ENCODE results near the gene PALLD.
"Not testable (repeated sequence)": the region's sequence is repeated elsewhere in the genome, so short reads cannot be mapped to it uniquely, and the experiment has no call there.

The PALLD gene

DNA sequence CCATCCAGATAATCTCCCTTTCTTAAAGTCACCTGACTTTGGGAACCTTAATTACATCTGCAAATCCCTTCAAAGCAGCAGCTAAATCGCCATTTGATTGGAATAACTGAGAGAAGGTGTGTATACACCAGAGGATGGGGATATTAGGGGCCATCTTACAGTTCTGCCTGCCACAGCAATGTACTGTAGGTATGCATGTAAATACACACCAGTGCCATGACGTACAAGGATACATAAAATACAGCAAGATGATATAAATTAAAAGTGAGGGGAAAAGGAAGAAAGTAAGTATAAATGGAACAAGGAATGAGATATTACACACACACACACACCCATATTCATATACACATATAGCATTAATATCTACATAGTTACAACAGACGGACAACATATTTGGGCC, 432.0 kb downstream of the PALLD start:
- DNase-seq: no peak

DNA sequence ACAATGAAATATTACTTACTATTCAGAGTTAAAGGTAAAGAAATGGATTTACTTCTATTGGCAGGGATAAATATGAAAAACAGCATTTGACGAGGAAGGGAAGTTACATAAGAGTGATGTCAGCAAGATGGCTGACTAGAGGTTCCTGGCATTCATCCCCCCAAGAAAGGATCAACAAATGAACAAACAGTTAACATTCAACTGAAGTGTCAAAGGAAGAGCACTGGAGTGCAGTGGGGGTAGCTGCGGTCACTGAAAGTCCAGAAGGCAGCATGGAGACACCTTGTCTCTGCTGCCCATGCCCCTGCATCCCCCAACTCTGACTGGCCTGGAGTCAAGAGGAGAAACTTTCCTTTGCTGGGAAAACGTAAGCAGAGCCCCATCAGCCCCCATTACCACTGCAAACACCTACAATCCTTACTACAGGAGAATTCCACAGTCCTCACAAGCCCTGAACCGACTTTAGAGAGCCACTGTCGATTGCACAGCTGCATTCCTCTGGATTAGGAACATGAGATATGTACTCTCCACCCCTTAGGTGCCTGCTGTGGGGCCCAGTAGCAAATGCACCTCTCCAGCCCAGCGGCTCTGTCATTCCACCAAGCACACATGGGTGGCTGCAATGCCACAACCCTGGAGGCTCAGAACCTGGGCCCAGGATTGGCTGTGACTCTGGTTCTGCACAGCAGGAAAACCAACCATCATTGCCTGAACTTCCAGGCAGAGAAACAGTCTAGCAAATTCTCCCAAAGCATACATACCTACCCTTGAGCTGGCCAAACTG, 433.8 kb downstream of the PALLD start:
- DNase-seq: no peak

DNA sequence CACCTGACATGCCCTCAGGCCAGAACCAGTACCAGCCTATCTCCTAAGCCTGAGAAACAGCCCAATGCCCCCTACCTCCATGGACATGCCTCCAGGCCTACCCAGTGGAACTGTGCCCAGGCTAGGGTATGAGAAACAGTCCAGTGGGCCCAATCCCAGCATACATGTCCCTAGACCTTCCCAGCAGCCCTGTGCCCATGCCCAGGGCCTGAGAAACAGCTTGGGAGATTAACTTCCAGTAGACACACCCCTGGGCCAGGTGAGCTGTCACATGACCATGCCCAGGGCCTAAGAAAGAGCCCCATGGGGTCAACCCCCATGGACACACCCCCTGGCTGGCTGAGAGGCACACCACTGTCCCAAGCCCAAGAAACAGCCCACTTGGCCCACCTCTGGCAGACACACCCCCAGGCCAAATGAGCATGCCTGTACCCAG, 434.4 kb downstream of the PALLD start:
- no peak for DNase-seq

DNA sequence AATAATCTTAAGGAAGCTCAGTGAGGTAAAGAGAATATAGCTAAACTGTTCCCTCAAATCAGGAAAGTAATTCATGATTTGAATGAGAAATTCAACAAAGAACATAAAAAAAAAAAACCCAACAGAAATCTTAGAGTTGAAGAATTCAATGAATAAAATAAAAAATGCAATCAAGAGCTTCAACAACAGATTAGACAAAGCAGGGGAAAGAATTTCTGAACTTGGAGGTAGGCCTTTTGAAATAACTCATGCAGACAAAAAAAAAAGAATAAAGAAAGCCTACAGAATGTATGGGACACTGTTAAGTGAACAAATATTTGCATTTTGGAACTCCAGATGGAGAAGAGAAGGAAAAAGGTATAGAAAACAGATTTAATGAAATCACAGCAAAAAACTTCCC, 435.3 kb downstream of the PALLD start:
- DNase-seq: no peak

DNA sequence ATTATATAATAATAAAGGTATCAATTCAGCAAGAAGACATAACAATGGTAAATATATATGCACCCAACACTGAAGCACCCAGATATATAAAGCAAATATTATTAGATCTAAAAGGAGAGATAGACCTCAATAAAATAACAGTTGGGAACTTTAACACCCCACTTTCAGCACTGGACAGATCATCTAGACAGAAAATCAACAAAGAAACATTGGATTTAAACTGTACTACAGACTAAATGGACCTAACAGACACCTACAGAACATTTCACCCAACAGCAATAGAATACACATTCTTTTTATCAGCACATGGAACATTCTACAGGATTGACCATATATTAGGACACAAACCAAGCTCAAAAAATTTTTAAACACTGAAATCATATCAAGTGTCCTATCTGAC, 436.6 kb downstream of the PALLD start:
- DNase-seq: no peak

DNA sequence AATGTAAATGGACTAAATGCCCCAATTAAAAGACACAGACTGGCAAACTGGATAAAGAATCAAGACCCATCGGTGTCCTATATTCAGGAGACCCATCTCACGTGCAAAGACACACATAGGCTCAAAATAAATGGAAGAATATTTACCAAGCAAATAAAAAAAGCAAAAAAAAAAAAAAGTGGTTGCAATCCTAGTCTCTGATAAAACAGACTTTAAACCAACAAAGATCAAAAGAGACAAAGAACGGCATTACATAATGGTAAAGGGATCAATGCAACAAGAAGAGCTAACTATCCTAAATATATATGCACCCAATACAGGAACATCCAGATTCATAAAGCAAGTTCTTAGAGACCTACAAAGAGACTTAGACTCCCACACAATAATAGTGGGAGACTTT, 440.6 kb downstream of the PALLD start:
- not testable (repeated sequence) for DNase-seq

DNA sequence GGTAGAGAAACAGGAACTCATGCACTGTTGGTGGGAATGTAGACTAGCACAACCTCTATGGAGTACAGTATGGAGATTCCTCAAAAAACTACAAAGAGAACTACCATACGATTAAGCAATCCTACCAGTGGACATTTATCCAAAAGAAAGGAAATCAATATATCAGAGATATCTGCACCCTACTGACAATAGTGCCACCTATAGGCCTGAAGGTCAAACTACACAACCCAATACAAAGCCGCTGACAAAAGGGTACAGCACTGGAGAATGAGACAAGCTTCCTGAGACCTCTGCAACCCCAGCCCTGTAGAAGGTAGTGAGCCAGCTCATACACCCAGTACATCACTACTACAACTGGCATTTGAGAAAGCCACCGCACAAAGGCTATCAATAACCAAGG, 446.1 kb downstream of the PALLD start:
- no peak for DNase-seq

DNA sequence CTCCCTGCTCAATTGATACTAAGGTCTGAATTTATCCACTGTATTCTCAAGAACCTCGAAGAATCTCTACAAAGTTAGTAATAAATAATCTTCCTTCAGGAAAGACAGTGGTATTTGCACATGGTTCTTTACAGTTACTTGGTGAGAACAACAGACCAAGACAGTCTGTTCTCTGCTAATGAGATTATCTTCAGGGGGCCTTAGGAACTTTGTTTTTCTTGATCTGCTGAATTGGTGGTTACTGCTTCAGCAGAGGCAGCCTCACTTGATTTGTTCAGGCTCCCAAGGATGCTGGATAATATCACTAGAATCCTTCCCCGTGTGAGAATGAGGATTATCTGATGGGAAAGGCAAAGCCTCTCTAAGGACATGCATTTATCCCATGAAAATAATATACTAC, 448.4 kb downstream of the PALLD start:
- DNase-seq: no peak

DNA sequence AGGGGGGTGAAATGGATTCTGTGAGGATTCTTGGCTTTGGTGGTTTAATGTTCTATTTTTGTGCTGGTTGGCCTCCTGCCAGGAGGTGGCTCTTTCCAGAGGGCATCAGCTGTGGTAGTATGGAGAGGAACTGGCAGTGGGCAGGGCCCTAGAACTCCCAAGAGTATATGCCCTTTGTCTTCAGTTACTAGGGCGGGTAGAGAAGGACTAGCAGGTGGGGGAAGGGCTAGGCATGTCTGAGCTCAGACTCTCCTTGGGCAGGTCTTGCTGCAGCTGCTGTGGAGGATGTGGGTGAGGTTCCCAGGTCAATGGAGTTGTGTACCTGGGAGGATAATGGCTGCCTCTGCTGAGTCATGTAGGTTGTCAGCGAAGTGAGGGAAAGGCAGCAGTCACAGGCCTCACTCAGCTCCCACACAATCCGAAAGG, 456.0 kb downstream of the PALLD start:
- not testable (repeated sequence) for DNase-seq

DNA sequence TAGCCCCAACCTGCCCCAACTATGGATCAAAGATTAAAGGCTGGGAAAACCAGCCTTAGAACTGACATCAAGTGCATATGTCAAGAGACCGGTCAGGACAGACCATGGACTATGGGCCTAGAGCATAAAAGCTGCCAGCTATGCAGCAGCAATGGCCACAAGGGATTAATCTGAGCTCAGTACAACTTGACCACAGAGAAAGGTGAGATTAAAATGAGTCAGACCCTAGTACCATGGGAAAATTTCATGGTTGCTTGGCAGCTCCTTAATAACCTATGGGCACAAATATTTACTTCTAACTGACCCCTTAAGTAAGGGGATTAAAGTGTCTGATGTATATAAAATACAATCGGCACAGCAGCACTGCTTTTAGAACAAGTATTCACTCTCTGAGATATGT, 458.8 kb downstream of the PALLD start:
- no peak for DNase-seq

DNA sequence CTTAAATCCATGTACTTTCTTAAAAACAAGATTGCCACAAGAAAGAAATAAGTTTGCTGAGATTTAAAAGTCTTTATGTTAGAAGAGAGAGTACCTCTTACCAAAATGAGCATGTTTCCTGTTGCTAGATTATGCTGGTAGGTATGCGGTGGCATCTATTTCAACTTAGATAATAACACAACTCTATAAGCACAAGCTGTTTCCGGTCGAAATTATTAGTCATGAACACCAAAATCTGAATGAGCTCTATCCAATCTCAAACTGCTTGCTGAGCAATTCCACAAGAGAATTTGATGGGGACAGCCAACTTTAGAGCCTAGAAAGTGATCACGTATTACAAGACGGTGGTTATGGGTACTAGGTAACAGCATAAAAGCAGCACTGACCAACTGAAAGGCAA, 463.9 kb downstream of the PALLD start:
- no peak for DNase-seq

DNA sequence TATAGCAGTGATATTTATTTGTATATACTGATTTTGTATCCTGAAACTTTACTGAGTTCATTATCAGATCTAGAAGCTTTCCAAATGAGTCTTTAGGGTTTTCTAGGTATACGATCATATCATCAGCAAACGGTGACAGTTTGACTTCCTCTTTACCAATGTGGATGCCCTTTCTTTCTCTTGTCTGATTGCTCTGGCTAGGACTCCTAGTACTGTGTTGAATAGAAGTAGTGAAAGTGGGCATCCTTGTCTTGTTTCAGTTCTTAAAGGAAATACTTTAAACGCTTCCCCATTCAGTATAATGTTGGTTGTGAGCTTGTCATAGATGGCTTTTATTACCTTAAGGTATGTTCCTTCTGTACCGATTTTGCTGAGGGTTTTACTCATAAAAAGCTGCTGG, 475.7 kb downstream of the PALLD start:
- DNase-seq: no peak

Measured in activated CD4-positive, alpha-beta T cell treated with anti-CD3 and anti-CD28 coated beads for 1 hour (primary cell).